Measurements from ENCODE around the gene TRIM7. TPM values are rescaled to one million over a fixed set of nuclear protein-coding genes. Genes with fewer than 3 reads are reported as not detected.

The TRIM7 gene
- 0.97 and 3.3 TPM in 2 replicates for total RNA-seq

DNA sequence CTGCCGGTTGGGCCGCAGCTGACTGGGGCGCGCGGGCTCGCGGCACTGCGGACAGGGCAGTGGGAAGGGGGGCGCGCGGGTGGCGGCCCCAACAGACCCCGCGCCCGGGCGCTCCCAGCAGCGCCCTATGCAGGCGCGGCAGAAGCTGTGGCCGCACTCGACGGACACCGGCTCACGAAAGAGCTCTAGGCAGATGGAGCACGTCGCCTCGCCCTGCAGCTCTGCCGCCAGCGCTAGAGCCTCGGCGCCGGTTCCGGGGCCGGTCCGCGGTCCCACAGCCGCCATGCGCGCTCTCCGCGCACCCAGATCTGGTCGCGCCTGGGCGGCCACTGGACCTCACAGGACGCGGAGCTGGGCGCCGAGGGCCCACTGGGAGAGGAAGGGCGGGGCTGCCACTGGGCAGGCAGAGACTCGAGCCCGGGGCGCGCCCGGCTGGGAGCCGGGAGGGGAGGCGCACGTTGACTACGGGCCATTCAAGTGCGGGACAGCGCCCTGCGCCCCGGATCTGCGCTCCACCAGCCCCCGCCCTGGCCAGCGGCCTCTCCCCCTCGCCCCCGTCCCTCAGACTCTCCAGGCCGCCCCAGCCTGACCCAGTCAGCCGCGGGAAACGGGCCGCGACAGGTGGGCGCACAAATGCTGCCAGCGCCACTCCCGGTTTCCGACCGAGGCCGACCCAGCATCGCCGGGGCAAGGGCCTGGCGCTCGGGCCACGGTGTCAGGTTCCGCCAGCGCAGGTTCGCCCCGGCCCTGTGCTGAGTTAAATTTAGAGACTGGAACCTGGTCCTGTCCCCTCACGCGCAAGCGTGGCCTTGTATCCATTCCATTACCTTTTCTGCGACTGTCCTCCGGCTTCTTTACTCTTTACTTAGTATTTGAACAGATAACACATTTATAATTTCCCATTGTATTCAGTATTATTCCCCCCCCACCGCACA is at the start of gene TRIM7:
TRIM7 (minus strand) TSS at position 371 of the 935 bp plus-strand sequence; CDS start at position 285, 86 bp downstream.

GRCh38 chr5:181243564-181244343 is 38.8 kb upstream of the TRIM7 start, which contains the start of gene RACK1:
RACK1 (minus strand) TSS chr5:181243906; CDS start chr5:181243800, 106 bp downstream.

DNA sequence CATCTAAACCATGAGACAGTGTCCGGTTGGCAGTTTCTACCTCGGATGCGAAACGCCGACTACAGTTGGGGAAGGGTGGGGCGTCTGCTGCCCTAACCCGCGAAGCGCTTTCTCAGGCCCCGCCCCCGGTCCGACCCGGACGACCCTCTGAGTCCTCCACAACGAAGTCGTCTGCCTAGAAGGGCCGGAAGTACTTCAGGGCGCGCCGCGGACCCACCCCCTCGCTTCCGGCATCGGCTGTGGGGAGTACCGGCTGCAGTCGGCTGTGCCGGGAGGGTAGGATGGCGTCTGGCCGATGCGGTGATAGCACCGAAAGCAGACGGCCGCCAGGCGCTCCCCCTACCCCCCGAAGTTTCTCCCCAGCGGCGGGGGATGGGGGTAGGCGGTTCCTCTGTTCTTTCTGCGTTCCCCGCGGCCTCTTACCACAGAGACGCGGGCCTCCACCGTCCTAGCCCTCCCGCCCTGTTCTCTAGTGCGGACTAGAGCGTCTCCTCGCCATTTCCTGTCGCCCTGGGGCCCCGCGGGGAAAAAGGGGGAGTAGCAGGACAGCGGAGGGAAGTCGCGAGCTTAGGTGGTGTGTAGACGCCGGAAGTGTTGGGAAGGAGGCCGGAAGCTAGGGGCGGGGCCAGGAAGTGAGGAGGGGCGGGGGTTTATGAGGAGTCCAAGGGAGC is 18.2 kb upstream of the TRIM7 start, which contains the start of gene TRIM41:
TRIM41 (plus strand) TSS at position 224 of the 671 bp plus-strand sequence. CDS start 719 bp downstream, outside the sequence.

DNA sequence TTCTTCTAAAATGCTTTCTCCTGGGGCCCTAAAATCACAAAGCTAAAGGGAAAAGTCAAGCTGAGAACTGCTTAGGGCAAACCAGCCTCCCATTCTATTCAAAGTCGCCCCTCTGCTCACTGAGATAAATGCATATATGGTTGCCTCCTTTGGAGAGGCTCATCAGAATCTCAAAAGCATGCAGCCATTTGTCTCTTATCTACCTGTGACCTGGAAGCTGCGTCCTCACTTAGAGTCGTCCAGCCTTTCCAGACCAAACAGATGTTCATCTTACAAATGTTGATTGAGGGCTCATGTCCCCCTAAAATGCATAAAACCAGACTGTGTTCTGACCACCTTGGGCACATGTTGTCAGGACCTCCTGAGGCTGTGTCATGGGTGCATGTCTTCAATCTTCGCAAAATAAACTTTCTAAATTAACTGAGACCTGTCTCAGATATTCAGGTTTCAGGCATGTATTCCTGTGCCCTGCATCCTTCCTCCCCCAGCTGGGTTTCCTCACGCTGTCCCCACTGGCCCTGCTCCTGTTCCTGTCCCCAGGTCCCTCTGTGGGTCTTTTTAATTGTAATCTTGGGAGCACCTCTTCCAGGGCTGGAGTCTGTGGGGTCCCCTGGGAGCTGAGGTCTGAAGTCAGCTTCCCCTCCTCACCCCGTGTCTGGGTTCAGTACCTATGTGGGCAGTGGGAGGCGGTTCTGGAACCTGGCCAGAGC is 57.9 kb downstream of the TRIM7 start, which contains the start of gene OR2V2:
OR2V2 (plus strand) TSS at position 660 of the 710 bp plus-strand sequence. CDS start 7,357 bp downstream, outside the sequence.

Small RNAs within 50 kb of the gene (small RNA-seq; reads per million reads assigned to genes)
- gene MIR4638 (not detected), gene SNORD95 (not detected), gene SNORD96A (not detected)

Other genes starting within 250 kb of the TRIM7 start
- gene BTNL3, start 216.3 kb downstream of the TRIM7 start, total RNA-seq, result not detected in 2 replicates
- not detected in 2 replicates for gene BTNL9, start 164.9 kb downstream of the TRIM7 start, total RNA-seq
- not detected in 2 replicates for gene OR2V1, start 74.0 kb downstream of the TRIM7 start, total RNA-seq
- gene OR2V2, start 57.6 kb downstream of the TRIM7 start, total RNA-seq, result not detected in 2 replicates
- 10.7 and 12.9 TPM in 2 replicates for gene TRIM41, start 18.1 kb upstream of the TRIM7 start, total RNA-seq
- 2,965 and 4,041 TPM in 2 replicates for gene RACK1, start 38.7 kb upstream of the TRIM7 start, total RNA-seq
- 7.8 and 11.6 TPM in 2 replicates for gene TRIM52, start 55.9 kb upstream of the TRIM7 start, total RNA-seq
- 0.52 TPM in 1 of 2 replicates, not detected in the other for gene OR4F3, start 162.1 kb upstream of the TRIM7 start, total RNA-seq